ENCODE measurements around the gene LINGO1. TPM values are rescaled to one million over a fixed set of nuclear protein-coding genes. Genes with fewer than 3 reads are reported as not detected.

Gene LINGO1
- total and polyA plus RNA-seq, 9 of the 15 experiments (the other 6 are each of a cell fraction or from before 2014, with no cell fraction given), result 0.07 to 15.3 (median 2.1) TPM

GRCh38 chr15:77664428-77664827 lies 31.7 kb upstream of the LINGO1 start:
- TF ChIP-seq ZNF12 (CRISPR knock-in tag; IDR thresholded peaks at IDR 0.05) (no peak), DEAF1 (CRISPR knock-in tag; IDR thresholded peaks at IDR 0.05) (no peak), YBX1 (IDR thresholded peaks at IDR 0.05) (no peak), MBD2 (IDR thresholded peaks at IDR 0.05; ENCODE audit: borderline replicate concordance, low read depth) (no peak), ZNF134 (CRISPR knock-in tag; conservative IDR thresholded peaks at IDR 0.05) (no peak), PRMT5 (CRISPR knock-in tag; IDR thresholded peaks at IDR 0.05) (no peak), SNIP1 (IDR thresholded peaks at IDR 0.05; ENCODE audit: low read depth) (no peak), NONO (IDR thresholded peaks at IDR 0.05; ENCODE audit: low read depth in 2 of 2, low read length in 1 of 2) (no peak), SPI1 (IDR thresholded peaks at IDR 0.05; ENCODE audit: borderline replicate concordance, low read depth, low read length) (no peak), TAF7 (tag; IDR thresholded peaks at IDR 0.05) (no peak), DMBX1 (CRISPR knock-in tag; IDR thresholded peaks at IDR 0.05; ENCODE audit: borderline replicate concordance) (no peak), SIRT6 (IDR thresholded peaks at IDR 0.05; ENCODE audit: low read depth, low read length) (no peak)
- Histone ChIP-seq H3K9me3 (replicated peaks; ENCODE audit: control insufficient read depth, insufficient read depth, low read depth, low read length) (no peaks in the 10 kb centered on the region), H3K27ac (ENCODE audit: extremely low read depth, low read depth, low read length) (no peak overlapping the region), H3K4me2 (ENCODE audit: insufficient read depth, low read length) (no peak overlapping the region), H3K4me3 (no peak overlapping the region), H3K36me3 (ENCODE audit: control insufficient read depth, insufficient read depth, low read length) (no peaks in the 10 kb centered on the region), H3K4me1 (replicated peaks in 1 of 2; ENCODE audit: control insufficient read depth in 2 of 2, insufficient read depth in 2 of 2, low read length in 2 of 2) (peaks cover 0 to 9% of the 10 kb centered on the region in 2 experiments; a peak in 3 of 5 replicates), H4K20me1 (replicated peaks; ENCODE audit: control insufficient read depth, insufficient read depth, low read length) (0 out of 2 replicates have a peak, but pooled peaks cover 10% of the 10 kb centered on the region), H3K9ac (ENCODE audit: insufficient read depth in 1 of 2, low read depth in 2 of 2, low read length in 2 of 2) (no peak overlapping the region; a peak in 1 of 4 replicates), H2AFZ (ENCODE audit: low read depth, low read length) (no peak overlapping the region), H3K9me1 (ENCODE audit: control insufficient read depth, insufficient read depth, low read length) (no peaks in the 10 kb centered on the region), H3K27me3 (ENCODE audit: control insufficient read depth in 2 of 2, insufficient read depth in 2 of 2, low read length in 2 of 2) (peaks cover 0 to 59% of the 10 kb centered on the region in 2 experiments; a peak in 3 of 5 replicates), H3K79me2 (ENCODE audit: control insufficient read depth, insufficient read depth, low read length) (no peaks in the 10 kb centered on the region)
- no peak for DNase-seq (ENCODE audit: extremely low read depth in 1 of 4, low spot score in 3 of 4)
- no TSS peak for BruUV-seq (replicated peaks)
- ATAC-seq, result no peak
- ChIA-PET CTCF (ENCODE audit: low intra/inter-chr PET ratio) (no interaction called here), POLR2A (interaction anchor here (0.6 to 0.8 kb wide), 2 partner anchors 9 to 110 kb away, joined by 3 to 4 read pairs; no protein-coding TSS in a partner anchor)
- intact Hi-C loops (cut with micrococcal nuclease), result no loop called here
- 14% methylated on average over 4 of the region's 5 CpGs for WGBS (ENCODE audit: insufficient coverage, low coverage, missing lambda C conversion rate)
- no peak for FAIRE-seq
- in situ Hi-C loops (cut with MboI), result loop anchor here (10.0 kb wide), 1 partner anchor 210 kb away; no protein-coding TSS in a partner anchor
